NCI-H146 treated with DMSO at 0.1 percent for 48 hours (cell line): ENCODE measurements around the gene CCNDBP1.
"Not testable (repeated sequence)": the region's sequence is repeated elsewhere in the genome, so short reads cannot be mapped to it uniquely, and the experiment has no call there.

Experiments
- DNase-seq: peaks from one replicate; lab custom pipeline; 2025; ENCODE audit not compliant: unreplicated experiment; lab: John Stamatoyannopoulos, UW

Gene CCNDBP1

DNA sequence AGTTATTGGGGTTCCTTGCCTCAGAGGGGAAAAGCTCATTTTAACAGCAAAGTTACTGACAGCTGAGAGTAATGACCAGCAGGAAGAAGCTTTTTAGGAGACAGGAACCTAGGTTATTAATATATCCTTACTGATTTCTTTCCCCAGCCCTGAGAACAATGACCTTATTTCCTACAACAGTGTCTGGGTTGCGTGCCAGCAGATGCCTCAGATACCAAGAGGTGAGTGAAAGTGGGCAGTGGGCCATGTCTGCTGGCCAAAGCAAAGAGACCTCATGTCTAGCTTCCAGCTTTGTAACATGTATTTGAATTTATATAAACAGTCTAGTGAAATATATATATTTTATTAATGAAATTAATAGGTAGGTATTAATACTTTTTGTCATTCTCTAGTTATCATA lies 5.0 kb downstream of the CCNDBP1 start:
- DNase-seq: no peak

DNA sequence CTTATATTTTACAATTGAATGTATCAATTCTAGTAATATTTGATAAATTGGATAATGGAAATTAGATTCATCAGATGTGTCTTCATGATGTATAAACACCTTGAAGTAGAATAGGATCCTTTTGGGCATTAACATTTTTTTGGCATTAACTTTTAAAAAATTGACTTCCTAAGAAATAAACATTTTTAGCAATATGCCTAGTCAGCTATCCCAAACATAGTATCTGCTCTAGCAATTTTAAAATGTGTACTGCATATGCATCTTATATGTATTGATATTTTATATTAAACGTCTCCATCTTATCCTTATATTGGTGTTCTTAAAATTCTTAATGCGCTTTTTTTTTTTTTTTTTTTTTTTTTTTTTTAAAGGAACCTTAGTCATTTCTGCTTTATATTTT lies 8.5 kb downstream of the CCNDBP1 start:
- no peak for DNase-seq

DNA sequence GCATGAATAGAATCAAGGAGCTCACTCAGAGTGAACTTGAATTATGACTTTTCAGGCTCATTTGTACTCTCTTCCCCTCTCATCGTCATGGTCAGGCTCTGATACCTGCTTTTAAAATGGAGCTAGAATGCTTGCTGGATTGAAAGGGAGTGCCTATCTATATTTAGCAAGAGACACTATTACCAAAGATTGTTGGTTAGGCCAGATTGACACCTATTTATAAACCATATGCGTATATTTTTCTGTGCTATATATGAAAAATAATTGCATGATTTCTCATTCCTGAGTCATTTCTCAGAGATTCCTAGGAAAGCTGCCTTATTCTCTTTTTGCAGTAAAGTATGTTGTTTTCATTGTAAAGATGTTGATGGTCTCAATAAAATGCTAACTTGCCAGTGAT lies 9.6 kb downstream of the CCNDBP1 start:
- no peak for DNase-seq

DNA sequence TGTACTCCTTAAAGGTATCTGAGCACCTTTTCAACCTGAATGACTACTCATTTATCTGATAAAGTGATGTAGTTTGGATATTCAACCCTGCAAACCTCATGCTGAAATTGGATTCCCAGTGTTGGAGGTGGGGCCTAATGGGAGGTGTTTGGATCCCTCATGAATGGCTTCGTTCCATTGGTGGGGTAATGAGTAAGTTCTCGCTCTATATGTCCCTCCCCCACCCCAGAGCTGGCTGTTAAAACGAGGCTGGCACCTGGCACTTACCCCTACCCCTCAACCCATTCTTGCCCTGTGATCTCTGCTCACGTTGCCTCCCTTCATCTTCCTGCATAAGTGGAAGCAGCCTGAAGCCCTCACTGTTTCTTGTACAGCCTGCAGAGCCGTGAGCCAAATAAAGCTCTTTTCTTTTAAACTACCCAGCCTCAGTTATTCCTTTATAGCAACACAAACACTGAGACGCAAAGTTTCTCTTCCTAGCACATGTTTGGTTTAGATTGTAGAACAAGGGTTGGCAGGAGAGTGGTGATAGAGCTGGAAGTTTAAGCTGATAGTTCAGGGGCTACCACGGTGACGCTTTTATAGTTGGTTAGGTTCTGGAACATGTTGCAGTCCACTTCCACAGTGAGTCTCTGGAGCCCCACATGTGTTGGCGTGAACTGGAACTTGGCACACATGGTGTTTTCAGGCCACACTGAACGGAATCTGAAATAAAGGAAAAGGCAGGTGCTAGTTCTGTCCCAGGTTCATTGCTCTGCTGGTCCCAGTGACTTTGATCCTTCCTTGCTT lies 11.8 kb downstream of the CCNDBP1 start:
- no peak for DNase-seq

DNA sequence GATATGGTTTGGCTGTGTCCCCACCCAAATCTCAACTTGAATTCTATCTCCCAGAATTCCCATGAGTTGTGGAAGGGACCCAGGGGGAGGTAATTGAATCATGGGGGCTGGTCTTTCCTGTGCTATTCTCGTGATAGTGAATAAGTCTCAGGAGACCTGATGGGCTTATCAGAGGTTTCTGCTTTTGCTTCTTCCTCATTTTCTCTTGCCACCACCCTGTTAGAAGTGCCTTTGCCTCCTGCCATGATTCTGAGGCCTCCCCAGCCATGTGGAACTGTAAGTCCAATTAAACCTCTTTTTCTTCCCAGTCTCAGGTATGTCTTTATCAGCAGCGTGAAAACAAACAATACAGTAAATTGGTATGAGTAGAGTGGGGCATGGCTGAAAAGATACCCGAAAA lies 12.6 kb downstream of the CCNDBP1 start:
- DNase-seq: not testable (repeated sequence)

DNA sequence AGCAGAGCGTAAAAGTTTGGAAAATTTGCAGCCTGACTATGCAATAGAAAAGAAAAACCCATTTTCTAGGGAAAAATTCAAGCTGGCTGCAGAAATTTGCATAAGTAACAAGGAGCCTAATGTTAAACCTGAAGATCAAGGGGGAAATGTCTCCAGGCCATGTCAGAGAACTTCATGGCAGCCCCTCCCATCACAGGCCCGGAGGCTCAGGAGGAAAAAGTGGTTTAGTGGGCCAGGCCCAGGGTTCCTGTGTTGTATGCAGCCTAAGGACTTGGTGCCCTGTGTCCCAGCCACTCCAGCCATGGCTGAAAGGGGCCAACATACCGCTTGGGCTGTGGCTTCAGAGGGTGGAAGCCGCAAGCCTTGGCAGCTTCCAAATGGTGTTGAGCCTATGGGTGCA lies 13.4 kb downstream of the CCNDBP1 start:
- not testable (repeated sequence) for DNase-seq

GRCh38 chr15:43198992-43199391 lies 13.8 kb downstream of the CCNDBP1 start:
- DNase-seq: no peak

- no peak for DNase-seq
Observed at GRCh38 chr15:43199945-43200488, 14.8 kb downstream of the CCNDBP1 start.

DNA sequence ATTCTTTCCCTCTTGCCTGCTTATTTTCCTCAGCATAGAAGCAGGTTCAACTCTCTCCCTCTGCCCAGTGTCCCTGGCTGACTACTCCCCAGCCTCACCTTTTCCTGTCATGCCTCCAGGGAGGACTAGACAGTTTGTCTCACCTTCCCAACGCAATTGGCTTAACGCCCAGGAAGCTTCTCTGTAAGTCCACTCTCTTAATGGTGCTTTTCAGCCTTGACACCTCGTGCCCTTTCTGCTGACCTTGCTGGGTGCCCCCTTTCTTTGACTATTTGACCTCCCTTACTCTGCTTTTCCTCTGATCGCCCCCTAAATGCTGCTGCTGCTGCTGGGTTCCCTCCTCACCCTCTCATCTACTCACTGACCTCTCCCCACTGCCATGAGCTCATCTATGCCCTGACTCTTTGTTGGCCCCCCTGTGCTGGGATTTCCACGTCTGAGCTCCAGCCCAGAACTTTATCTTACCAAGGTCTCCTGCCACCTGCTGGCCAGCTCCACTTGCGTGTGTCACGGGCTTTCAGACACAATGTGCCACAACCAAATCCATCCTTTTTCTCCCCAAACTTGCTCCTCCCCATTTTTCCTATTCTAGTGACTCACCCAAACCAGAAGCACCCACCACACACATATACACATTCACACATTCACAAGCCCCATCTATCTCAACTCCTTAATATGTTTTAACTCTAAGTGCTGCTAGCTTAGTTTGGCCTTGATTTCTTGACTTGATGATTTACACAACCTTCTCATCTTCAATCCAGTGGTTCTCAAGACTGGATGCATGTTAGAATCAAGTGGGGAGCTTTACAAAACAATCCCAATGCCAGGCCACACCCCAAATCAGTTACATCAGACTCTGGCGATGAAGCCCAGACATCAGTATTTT lies 19.1 kb downstream of the CCNDBP1 start:
- peak; percentile 8 for DNase-seq

GRCh38 chr15:43206054-43206453 lies 20.9 kb downstream of the CCNDBP1 start:
- DNase-seq: no peak

GRCh38 chr15:43207024-43207423 lies 21.8 kb downstream of the CCNDBP1 start:
- no peak for DNase-seq

DNA sequence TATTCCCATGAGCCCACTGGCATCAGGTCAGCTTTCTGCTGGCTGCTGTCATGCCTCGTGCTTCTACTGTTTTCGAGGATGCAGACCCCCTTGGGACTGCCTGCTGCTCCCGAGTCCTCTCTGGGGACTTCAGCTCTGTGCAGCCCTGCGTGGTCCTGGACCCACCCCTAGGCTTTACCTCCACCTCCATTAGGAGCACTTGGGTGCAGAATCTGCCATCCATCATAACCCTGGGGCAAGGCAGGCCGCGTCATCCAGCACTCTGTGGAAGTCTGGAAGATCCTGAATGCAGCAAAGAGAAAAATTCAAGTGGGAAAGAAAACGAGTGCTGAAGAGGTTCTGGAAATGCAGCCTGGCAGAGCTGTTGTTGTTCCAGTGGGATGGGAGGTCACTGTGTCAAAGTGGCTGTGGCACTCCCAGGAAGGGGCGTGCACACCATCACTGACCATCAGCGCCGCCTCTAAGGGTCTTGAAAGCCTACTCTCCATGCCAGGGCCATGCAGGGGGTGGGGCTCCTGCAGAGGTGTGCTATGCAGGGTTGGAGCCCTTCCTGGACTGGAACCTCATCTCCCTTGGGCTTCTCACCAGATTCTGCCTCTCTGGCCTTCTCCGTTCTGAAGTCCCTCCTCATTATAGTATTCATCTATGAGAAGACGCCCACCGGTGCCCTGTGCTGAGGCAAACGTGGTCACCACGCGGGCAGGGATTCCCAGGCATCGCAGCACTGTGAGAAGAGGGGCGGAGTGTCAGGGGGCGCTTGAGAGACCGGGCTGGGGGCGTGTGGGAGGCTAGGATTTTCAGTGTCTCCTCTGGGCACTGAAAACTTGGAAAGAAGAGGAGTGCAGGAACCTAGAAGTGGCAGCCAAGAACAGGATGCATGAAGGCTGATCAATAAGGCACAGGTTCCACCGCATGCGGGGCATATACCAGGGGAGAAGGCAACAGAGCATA lies 23.1 kb downstream of the CCNDBP1 start:
- DNase-seq: no peak

DNA sequence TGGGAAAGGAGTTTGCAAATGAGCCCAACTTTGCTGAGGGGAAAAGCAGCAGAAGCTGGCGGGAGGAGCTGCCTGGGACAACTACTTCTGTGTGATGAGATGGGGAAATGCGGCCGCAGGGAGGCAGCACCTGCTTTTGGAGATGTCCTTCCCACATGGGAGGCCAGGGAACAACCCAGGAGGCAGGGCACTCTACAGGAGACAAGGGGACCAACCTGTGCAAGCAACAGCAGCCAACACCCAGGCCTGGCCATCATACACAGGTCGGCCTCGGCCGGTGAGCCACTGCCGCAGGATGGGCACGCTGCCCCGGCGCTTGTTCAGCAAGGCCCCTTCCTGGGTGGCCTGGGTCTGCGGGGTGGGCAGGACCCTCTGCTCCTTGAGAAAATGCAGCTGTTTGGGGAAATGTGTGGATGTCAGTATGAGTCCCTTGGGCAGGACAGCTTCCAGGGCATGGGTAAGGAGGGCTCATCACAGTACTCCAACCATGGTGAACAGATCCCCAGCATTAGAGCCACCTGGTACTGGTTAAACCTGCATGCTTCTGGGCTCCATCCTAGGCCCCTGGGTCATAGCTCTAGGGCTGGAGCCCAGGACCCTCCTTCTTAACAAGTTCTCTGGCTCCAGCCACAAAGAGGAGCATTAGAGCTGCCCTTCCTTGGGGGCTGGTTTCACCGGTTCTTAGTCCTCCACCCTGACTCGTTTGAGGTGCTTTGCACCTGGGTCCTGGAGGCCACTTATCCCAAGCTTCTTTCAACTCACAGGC lies 24.0 kb downstream of the CCNDBP1 start:
- DNase-seq: no peak

DNA sequence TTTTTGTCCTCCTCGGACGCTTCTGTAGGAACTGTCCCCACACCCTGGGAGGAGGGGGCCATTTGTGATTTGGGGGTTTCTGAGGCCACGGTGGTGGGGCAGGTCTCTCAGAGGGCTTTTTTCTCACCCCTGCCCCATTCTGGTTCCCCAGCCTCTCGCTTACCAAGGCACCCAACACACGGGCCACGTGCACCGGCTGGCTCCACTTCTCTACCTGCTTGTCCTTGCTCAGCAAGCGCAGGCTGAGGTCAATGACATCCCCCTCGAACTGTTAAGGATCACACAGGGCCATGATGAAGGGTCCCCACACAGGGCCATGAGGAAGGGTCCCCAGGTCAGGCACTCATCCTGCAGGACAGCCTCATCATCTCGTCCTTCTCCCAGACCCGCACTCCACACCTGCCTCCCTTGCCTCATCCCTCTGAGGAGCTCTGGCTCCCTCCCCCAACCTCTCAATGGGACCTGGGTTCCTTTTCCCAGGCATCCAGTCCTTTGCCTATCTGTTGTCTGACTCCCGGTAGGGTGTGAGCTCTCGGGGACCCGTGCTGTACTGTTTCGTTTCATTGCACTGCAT lies 25.1 kb downstream of the CCNDBP1 start:
- DNase-seq: no peak

- DNase-seq: no peak
Observed at GRCh38 chr15:43210807-43211206, 25.6 kb downstream of the CCNDBP1 start.

DNA sequence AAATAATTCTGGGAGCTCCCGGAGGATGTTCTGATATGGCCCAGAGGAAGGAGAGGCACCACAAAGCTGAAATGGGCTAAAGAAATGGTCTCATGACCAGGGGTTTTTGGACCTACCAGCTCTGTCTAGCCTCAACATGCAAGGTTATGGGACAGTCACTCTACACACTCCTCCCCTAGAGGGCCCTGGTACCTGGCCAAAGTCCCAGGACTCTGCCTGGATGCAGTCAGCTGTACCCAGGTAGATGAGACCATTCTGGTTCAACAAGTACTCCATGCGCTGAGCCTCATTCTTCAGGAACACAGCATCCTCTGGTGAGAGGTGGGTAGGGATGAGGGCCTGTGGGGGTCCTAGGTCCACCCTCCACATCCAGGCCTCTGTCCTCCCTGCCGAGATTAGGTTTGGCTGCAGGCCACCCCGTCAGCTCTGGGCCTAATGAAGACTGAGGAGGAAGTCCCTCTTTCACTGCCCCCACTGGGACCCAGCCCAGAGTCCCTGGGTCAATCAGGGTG lies 26.1 kb downstream of the CCNDBP1 start:
- no peak for DNase-seq

GRCh38 chr15:43212299-43212698 lies 27.1 kb downstream of the CCNDBP1 start:
- no peak for DNase-seq

DNA sequence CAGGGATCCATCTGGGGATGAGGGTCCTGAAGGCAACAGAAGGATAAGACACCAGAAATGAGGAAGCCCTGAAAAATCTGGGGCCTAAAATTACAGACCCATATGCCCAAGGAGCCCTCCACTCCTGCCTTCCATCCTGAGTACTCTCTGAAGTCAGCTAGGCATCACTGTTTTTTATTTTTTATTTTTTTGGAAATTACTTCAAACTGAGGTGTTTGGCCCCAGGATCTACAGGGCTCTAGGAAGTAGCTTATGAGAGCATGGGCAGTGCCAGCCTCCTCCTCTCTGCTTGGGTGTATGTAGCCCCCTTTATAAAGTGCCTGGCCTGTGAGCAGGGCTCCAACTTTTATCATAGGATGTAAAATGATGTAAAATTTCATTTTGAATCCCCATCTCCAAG lies 27.7 kb downstream of the CCNDBP1 start:
- no peak for DNase-seq

- DNase-seq: no peak
Observed at GRCh38 chr15:43213466-43213865, 28.3 kb downstream of the CCNDBP1 start.

DNA sequence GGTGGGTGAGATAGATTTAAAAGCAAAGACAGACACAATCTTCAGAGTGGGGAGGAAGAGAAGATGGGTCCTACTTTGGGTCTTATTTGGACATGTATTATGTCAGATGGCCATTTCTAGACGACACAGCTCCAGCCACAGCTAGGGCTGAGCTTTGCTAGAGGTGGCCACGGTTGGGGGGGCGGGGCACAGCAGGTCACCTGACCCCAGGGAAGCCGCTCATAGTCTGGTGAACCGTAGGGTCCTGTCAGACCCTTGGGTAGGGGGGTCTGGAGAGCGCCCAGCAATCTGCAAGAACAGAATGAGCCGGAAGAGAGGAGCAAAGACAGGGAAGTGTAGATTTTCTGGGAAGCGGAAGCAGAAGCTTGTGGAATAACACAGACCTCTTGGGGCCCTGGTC lies 29.0 kb downstream of the CCNDBP1 start:
- no peak for DNase-seq
